Left cardiac atrium (tissue), 4 donors: ENCODE measurements around the gene SUPT20HL2. TPM values are rescaled to one million over a fixed set of nuclear protein-coding genes. Genes with fewer than 3 reads are reported as not detected.
"Not testable (repeated sequence)": the region's sequence is repeated elsewhere in the genome, so short reads cannot be mapped to it uniquely, and the experiment has no call there.

Source experiments
- ATAC-seq, 2 donors: fragments of 200-7000 bp; cut with Tn5 transposase; one replicate each; pipeline ENCODE4 v1.9.1; 2020; ENCODE audit warnings: mild to moderate bottlenecking in 2 of 2, moderate library complexity in 2 of 2
- DNase-seq: peaks from one replicate; pipeline ENCODE4 v3.0.0-alpha.2; 2020
- intact Hi-C, 2 donors: fragments of 100-400 bp; cut with DNase I; formaldehyde crosslinking; loops; one replicate each; pipeline versions ENCODE4 v1.14.1 to v1.15.1; 2022 to 2023
- long read RNA-seq: library from polyadenylated mRNA; unstranded; transcript quantifications from one replicate; pipeline ENCODE4 v2.0.0, GENCODE V29; 2021
- total RNA-seq, 2 donors: library from RNA; stranded (reverse); fragmentation: NEBNext Ultra II Directional; extraction: Animal tissue kit (Norgen Biotek cat#: 25700); gene quantifications; one replicate each; pipeline ENCODE4 v1.2.1, GENCODE V29; 2021
- donor health status: DM: no; HTN: yes; CAD: no.
- donor health status: DM: no; HTN: yes; CAD: no; lungs with severe emphysema.
- donor health status: DM: yes; HTN: yes; CAD: no.
- donor health status: Dilated cardiomyopathy.

SUPT20HL2 gene
- not detected for total RNA-seq
- long read RNA-seq: 0 reads

- ATAC-seq (no peak), DNase-seq (no peak)
- intact Hi-C loops: no loop called here
These were observed at the start of gene SUPT20HL2 for GRCh38 chrX:24314019-24314635. Gene SUPT20HL2 (minus strand): TSS chrX:24314069. CDS start chrX:24313315, 754 bp downstream.

DNA sequence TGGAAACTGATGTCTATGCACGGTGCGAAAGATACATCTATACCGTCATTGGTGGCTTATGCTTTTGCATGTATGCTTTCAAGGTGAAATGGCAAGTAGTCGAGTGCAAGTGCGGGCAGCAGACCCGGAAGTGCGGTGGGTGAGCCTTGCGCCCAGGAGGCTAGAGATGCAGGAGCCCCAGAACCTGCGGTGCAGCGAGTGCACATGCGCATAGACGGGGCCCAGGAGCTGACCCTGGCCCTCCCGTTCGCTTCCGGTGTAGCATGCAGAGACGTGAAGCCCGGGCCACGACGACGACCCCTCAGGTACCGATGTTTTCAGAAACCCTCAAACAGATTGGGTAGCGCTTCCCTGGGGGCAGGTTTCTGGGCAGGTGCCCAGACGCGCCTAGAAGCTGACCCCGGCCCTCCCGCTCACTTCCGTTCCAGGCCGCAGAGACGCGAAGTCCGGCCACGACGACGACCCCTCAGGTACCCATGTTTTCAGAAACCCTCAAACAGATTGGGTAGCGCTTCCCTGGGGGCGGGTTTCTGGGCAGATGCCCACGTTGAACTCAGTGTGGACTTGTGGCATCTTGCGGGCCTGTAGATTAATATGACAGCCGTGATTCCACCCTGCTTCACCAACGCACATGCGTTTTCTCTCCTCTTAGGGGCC lies 48.3 kb upstream of the SUPT20HL2 start:
- intact Hi-C loops, DNase-seq, ATAC-seq: not testable (repeated sequence)

DNA sequence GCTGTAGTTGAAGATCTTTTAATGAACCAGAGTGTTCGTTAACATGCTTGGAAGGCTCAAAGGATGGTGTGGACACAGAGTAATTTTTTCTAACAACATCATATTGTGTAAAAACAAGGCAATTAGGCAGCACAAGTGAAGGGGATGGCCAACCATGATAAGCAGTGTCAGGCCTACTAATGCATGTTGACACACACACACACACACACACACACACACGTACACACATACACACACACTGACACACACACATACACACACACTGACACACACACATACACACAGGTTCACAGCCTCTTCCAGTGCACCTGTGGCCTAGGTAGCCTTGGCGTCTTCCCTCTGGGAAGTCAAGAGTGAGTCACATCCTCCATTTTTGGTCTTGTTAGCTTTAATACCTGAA lies 46.4 kb upstream of the SUPT20HL2 start, which contains the start of gene SUPT20HL1:
Gene SUPT20HL1, plus strand, starts transcription at position 368 of the 400 bp plus-strand sequence. CDS start 2,122 bp downstream, outside the sequence.
- intact Hi-C loops: no loop called here
- no peak for DNase-seq
- no peak for ATAC-seq

DNA sequence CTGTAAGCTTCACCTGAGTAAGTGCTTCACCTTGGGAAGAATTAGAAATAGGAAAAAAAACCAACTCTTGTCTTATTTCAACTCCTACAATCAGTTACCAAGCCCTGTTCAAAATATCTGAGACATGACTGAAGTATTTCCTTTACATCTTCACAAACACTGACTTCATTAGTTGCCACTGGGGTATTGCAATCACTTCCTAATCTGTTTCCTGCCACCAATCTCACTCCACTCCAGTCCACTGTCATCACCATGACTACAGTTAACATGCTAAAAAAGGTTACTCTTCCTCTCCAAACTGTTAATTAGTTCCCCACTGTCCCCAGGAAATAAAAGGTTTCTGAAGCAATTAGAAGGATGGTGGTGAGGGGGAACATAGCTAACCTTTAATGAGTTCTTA lies 43.2 kb upstream of the SUPT20HL2 start:
- ATAC-seq (no peak), DNase-seq (no peak)
- intact Hi-C loops: no loop called here

DNA sequence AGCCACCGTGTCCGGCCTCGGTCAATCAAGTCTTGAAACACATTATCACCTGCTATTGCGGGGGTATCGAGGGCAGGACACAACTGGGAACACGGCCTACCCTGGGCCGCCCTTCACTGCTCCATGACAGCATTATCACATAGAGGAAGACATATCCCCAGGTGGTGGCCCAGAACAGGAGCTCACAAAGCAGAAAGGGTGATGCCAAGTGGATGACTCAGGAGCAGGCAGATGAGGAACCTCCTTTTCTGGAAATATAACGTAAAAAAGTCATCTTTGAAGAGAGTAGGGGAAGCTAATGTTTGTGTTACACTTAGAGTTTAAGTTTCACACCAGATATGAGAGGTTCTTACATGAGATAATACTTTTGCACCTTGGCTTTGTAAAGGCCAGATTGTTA lies 41.2 kb upstream of the SUPT20HL2 start:
- intact Hi-C loops: no loop called here
- DNase-seq (no peak), ATAC-seq (no peak)

- intact Hi-C loops: no loop called here
- no peak for ATAC-seq
These were observed 36.3 kb upstream of the SUPT20HL2 start for GRCh38 chrX:24350217-24350616.

DNA sequence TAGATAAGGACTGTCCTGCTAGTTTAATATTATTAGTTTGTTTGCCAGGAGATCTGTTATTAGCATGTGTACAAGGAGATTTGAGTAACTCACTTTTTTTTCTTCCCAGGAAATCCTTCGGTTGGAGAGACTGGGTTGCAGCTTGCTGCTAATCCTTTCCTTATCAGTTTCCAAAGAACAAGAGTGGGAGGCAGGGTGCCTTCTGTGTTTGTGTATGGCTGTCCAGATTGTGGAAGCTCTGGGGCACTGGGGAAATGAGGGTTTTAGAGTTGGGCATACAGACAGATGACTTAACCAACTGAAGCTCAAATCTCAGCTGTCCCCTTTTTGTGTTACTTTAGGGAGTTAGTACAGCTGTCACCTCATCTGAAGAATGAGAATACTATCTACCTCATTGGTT lies 34.0 kb upstream of the SUPT20HL2 start:
- intact Hi-C loops: no loop called here
- no peak for DNase-seq
- peak in 1 of 2 donors; percentile 58 for ATAC-seq

More at GRCh38 chrX:24350217-24350616, 36.3 kb upstream of the SUPT20HL2 start:
- DNase-seq: no peak

- DNase-seq (no peak), ATAC-seq (no peak)
- intact Hi-C loops: no loop called here
These were observed 29.9 kb upstream of the SUPT20HL2 start for GRCh38 chrX:24343719-24344118.

- DNase-seq (no peak), ATAC-seq (no peak)
- intact Hi-C loops: no loop called here
These were observed 27.9 kb upstream of the SUPT20HL2 start for GRCh38 chrX:24341795-24342194.

DNA sequence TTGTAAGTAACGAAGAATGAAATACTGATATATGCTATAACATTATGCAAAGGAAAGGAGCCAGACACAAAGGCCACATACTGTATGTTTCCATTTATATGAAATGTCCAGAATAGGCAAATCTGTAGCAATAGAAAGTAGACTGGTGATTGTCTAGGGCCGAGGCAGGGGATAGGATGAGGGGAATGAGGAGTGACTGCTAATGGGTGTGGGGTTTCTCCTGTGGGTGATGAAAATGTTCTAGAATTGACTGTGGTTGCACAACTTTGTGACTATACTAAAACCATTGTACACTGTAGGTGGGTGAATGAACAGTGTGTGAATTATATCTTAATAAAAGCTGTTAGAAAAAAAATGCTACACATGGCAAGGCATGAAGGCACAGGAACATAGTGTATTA lies 26.6 kb upstream of the SUPT20HL2 start:
- DNase-seq: no peak
- intact Hi-C loops: no loop called here
- no peak for ATAC-seq

GRCh38 chrX:24339911-24340310 lies 26.0 kb upstream of the SUPT20HL2 start:
- ATAC-seq: no peak
- intact Hi-C loops: no loop called here
- DNase-seq: no peak

DNA sequence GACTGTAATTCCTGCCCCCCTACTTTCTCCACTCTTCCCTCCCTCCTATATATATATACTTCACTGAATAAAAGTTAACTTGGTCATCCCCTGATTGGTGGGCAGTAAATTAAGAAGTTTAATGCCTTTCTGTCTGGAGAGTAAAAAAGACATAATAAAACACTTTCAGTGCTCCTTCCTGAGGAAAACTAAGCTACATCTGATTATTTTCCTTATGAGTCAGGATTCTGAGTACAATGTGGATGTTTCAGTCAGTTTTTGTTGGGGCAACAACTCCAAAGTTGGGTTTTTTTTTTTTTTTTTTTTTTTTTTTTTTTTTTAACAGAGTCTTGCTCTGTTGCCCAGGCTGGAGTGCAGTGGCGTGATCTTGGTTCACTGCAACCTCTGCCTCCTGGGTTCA lies 22.0 kb upstream of the SUPT20HL2 start:
- ATAC-seq: no peak
- intact Hi-C loops: no loop called here
- DNase-seq: no peak

GRCh38 chrX:24334461-24334860 lies 20.6 kb upstream of the SUPT20HL2 start:
- no peak for DNase-seq
- no peak for ATAC-seq
- intact Hi-C loops: no loop called here

DNA sequence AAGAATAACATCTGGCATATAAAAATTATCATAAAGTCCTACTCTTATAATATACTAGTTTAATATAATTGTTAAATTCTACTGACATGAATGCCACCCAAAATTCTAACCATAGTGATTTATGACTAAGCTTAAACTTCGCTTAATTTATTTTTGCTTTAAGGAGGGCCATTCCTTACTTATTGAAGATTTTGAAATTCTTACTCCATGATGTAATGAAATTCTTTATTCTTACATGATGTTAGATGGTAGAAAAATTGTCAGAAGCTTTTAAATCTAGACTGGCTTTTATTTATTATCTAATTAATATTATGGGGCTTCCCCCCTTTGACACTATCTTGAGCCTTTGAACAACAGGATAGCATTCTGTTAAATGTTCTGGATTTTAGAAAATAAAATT lies 19.5 kb upstream of the SUPT20HL2 start:
- intact Hi-C loops: no loop called here
- ATAC-seq: no peak
- no peak for DNase-seq

GRCh38 chrX:24332878-24333277 lies 19.0 kb upstream of the SUPT20HL2 start:
- DNase-seq (no peak), ATAC-seq (no peak)
- intact Hi-C loops: no loop called here

GRCh38 chrX:24325231-24325630 lies 11.4 kb upstream of the SUPT20HL2 start:
- DNase-seq (no peak), ATAC-seq (no peak)
- intact Hi-C loops: no loop called here

DNA sequence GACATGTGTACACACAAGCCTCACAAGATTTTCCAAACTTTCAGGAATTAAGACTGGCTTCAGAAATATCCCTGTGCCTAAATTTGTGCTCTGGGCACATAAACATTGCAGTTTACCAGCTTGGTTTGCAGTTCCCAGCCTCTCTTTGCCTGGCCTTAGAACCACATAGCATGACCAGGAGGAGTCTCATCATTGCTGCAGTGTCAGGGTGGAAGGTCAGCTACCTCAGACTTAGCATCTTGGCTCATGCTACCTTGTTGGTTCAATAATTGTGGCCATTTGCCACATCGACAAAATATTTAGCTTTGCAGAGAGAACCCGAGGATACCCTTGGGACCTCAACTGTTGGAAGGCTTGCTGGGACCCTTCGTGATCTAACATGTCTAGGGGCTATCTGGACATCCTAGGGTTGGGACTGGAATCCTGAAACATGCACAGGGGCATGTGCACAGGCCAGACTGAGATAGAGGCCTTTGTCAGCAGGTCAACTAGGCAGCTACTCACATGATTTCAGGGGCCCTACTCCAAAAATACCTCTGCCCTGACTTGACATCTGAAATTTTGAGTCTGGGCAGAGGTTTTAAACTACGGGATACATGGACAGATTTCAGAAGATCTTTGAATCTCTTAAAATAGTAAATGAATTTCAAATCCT lies 8.0 kb upstream of the SUPT20HL2 start:
- DNase-seq (no peak), ATAC-seq (no peak)
- intact Hi-C loops: no loop called here

- ATAC-seq (no peak), DNase-seq (no peak)
- intact Hi-C loops: no loop called here
These were observed 3.7 kb upstream of the SUPT20HL2 start for GRCh38 chrX:24317567-24317966.

DNA sequence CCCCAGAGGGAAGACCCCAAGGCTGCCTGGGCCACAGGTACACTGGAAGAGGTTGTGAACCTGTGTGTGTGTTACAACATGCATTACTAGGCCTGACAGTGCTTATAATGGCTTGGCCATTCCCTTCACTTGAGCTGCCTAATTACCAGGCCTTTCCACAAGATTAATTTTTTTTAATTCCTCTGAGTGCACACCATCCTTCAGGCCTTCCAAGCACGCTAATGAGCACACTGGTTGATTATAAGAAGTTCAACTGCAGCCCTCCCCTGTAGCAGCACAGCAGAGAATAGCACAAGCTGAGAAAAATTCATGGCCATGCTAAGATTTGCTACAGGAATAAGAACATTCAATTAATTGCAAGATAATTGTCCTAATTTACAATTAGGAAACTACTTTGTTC lies 2.2 kb upstream of the SUPT20HL2 start:
- intact Hi-C loops: no loop called here
- DNase-seq (no peak), ATAC-seq (no peak)

DNA sequence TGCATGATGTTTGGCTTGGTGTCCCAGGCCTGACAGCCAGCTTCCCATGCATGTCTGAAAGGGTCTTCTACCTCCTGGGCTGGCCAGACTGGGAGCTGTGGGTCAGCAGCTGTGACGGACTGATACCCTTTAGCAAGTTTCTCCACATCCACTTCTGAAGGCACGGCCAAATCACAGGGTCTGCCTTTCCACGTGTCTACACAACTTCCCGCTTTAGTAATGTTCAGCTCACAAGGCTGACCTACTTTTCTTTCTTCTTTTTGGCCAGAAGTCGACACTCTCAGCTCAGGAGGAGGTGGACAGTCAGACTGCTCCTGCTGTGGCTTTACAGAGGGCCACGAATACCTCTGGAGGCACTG lies 1.6 kb downstream of the SUPT20HL2 start:
- intact Hi-C loops, DNase-seq: not testable (repeated sequence)
- peak in 1 of 2 donors; percentile 86 for ATAC-seq
